ENCODE data around the gene PLPP1. TPM values are rescaled to one million over a fixed set of nuclear protein-coding genes. Genes with fewer than 3 reads are reported as not detected.
A peak's percentile ranks its signal among the peaks of the same experiment; 100 is the strongest.

PLPP1 gene
- total RNA-seq, 2 donors from 2014 or later, result 29.0 to 100 TPM

- Histone ChIP-seq H3K36me3 (ENCODE audit: control insufficient read depth, insufficient read depth, low read length) (peaks cover 64% of the 10 kb centered on the region), H3K4me1 (ENCODE audit: control insufficient read depth, insufficient read depth, low read length) (no peaks in the 10 kb centered on the region), H3K9ac (ENCODE audit: extremely low read depth, low read length, poor library complexity, severe bottlenecking) (no peak overlapping the region), H3K27me3 (ENCODE audit: control insufficient read depth, insufficient read depth, low read length, poor library complexity, severe bottlenecking) (no peaks in the 10 kb centered on the region), H3K4me3 (ENCODE audit: low read length) (no peak overlapping the region), H3K9me3 (ENCODE audit: control insufficient read depth, low read length) (peaks cover 14% of the 10 kb centered on the region), H3K27ac (ENCODE audit: low read depth, low read length) (no peak overlapping the region)
- WGBS, 2 experiments (ENCODE audit: insufficient coverage in 1 of 2, insufficient read length in 1 of 2), result 92% methylated on average over 1 of the region's 1 CpG; no CpG with 5 or more reads in 1 of the 2 experiments
- DNase-seq, result no peak
- H3K36me3 Mint-ChIP-seq (ENCODE audit: low read depth), result peaks cover 59% of the 10 kb centered on the region
- H3K27ac Mint-ChIP-seq, result no peak overlapping the region
- H3K9me3 Mint-ChIP-seq, result peaks cover 6% of the 10 kb centered on the region
- H3K4me1 Mint-ChIP-seq, result peaks cover 26% of the 10 kb centered on the region
- H3K4me3 Mint-ChIP-seq, result no peak overlapping the region
- H3K27me3 Mint-ChIP-seq (ENCODE audit: insufficient read depth), result no peaks in the 10 kb centered on the region
- no peak for TF ChIP-seq CTCF (conservative IDR thresholded peaks at IDR 0.05)
These were observed 92.8 kb downstream of the PLPP1 start for GRCh38 chr5:55441954-55442353.

- Mint-ChIP-seq H3K36me3 (ENCODE audit: low read depth) (peaks cover 65% of the 10 kb centered on the region), H3K27me3 (ENCODE audit: insufficient read depth) (no peaks in the 10 kb centered on the region), H3K27ac (peak overlapping the region; percentile 50), H3K4me3 (no peak overlapping the region), H3K4me1 (peaks cover 26% of the 10 kb centered on the region), H3K9me3 (peaks cover 9% of the 10 kb centered on the region)
- H3K9ac ChIP-seq (ENCODE audit: extremely low read depth, low read length, poor library complexity, severe bottlenecking), result no peak overlapping the region
- H3K36me3 ChIP-seq (ENCODE audit: control insufficient read depth, insufficient read depth, low read length), result peaks cover 64% of the 10 kb centered on the region
- no peak for TF ChIP-seq CTCF (conservative IDR thresholded peaks at IDR 0.05)
- H3K27me3 ChIP-seq (ENCODE audit: control insufficient read depth, insufficient read depth, low read length, poor library complexity, severe bottlenecking), result no peaks in the 10 kb centered on the region
- no peak overlapping the region for H3K27ac ChIP-seq (ENCODE audit: low read depth, low read length)
- no peak overlapping the region for H3K4me3 ChIP-seq (ENCODE audit: low read length)
- no peak for DNase-seq
- H3K9me3 ChIP-seq (ENCODE audit: control insufficient read depth, low read length), result peaks cover 21% of the 10 kb centered on the region
- H3K4me1 ChIP-seq (ENCODE audit: control insufficient read depth, insufficient read depth, low read length), result no peaks in the 10 kb centered on the region
- 66 to 75% methylated on average over 3 of the region's 3 CpGs for WGBS, 2 experiments (ENCODE audit: insufficient coverage in 1 of 2, insufficient read length in 1 of 2)
These were observed 93.5 kb downstream of the PLPP1 start for GRCh38 chr5:55441107-55441771.

GRCh38 chr5:55440188-55440646, 94.5 kb downstream of the PLPP1 start:
- peak overlapping the region; percentile 48 for H3K27ac Mint-ChIP-seq
- WGBS, 2 experiments (ENCODE audit: insufficient coverage in 1 of 2, insufficient read length in 1 of 2), result 81 to 93% methylated on average over 5 to 6 of the region's 6 CpGs
- no peak for TF ChIP-seq CTCF (conservative IDR thresholded peaks at IDR 0.05)
- H3K27me3 Mint-ChIP-seq (ENCODE audit: insufficient read depth), result no peaks in the 10 kb centered on the region
- H3K4me3 ChIP-seq (ENCODE audit: low read length), result no peak overlapping the region
- peaks cover 26% of the 10 kb centered on the region for H3K4me1 Mint-ChIP-seq
- peaks cover 69% of the 10 kb centered on the region for H3K36me3 Mint-ChIP-seq (ENCODE audit: low read depth)
- no peak overlapping the region for H3K27ac ChIP-seq (ENCODE audit: low read depth, low read length)
- peaks cover 31% of the 10 kb centered on the region for H3K9me3 ChIP-seq (ENCODE audit: control insufficient read depth, low read length)
- H3K9ac ChIP-seq (ENCODE audit: extremely low read depth, low read length, poor library complexity, severe bottlenecking), result no peak overlapping the region
- no peak overlapping the region for H3K4me3 Mint-ChIP-seq
- peaks cover 74% of the 10 kb centered on the region for H3K36me3 ChIP-seq (ENCODE audit: control insufficient read depth, insufficient read depth, low read length)
- no peak for DNase-seq
- no peaks in the 10 kb centered on the region for H3K27me3 ChIP-seq (ENCODE audit: control insufficient read depth, insufficient read depth, low read length, poor library complexity, severe bottlenecking)
- H3K4me1 ChIP-seq (ENCODE audit: control insufficient read depth, insufficient read depth, low read length), result no peaks in the 10 kb centered on the region
- peaks cover 18% of the 10 kb centered on the region for H3K9me3 Mint-ChIP-seq
